K562 (cell line): ENCODE results near the gene ARHGAP9. TPM values are rescaled to one million over a fixed set of nuclear protein-coding genes. Genes with fewer than 3 reads are reported as not detected.

Experiments
- ARID3B ChIP-seq: fragments of 250-450 bp; sonication (Bioruptor Pico); IDR thresholded peaks from 2 replicates; pipeline ENCODE4 v1.4.0; 2020; ENCODE audit warnings: borderline replicate concordance
- CTCF ChIP-seq, 3 experiments: IDR thresholded peaks in 2 of 3; conservative IDR thresholded peaks in 1 of 3; 2 replicates each; pipeline ENCODE4 v1.5.1; 2011 to 2012; ENCODE audit warnings: low read length in 3 of 3, mild to moderate bottlenecking in 3 of 3, control low read depth in 2 of 3, improper control_type of control experiment in 1 of 3, inconsistent platforms in 1 of 3, low read depth in 1 of 3, mixed read lengths in 1 of 3, moderate library complexity in 1 of 3; ENCODE audit not compliant: insufficient read depth in 2 of 3
- ELK3 ChIP-seq: fragments of 450-650 bp; formaldehyde crosslinking; IDR thresholded peaks from 2 replicates; pipeline ENCODE4 v1.4.0; 2020; ENCODE audit warnings: mild to moderate bottlenecking
- ILK ChIP-seq: fragments of 450-650 bp; IDR thresholded peaks from 2 replicates; pipeline ENCODE4 v1.6.1; 2016; ENCODE audit warnings: missing genetic modification characterization, low read depth, mild to moderate bottlenecking, missing compliant biosample characterization, moderate library complexity, borderline replicate concordance
- KDM1A ChIP-seq, 2 experiments: fragments of 450-650 bp; IDR thresholded peaks; 2 replicates each; pipeline ENCODE4 v1.6.1; 2016; ENCODE audit warnings: mild to moderate bottlenecking in 2 of 2
- LCOR ChIP-seq: sonication (generic); formaldehyde crosslinking; IDR thresholded peaks from 2 replicates; pipeline ENCODE4 v1.8.0; 2022; ENCODE audit warnings: mild to moderate bottlenecking, missing genetic modification reagents
- MBD2 ChIP-seq: sonication (generic); IDR thresholded peaks from 2 replicates; pipeline ENCODE4 v1.6.1; 2016; ENCODE audit warnings: low read depth, borderline replicate concordance
- NFXL1 ChIP-seq: fragments of 450-650 bp; formaldehyde crosslinking; IDR thresholded peaks from 2 replicates; pipeline ENCODE4 v1.4.0; 2021; ENCODE audit warnings: mild to moderate bottlenecking
- RBM34 ChIP-seq: fragments of 200-400 bp; formaldehyde crosslinking; IDR thresholded peaks from 2 replicates; pipeline ENCODE4 v1.6.1; 2018; ENCODE audit warnings: low read length, borderline replicate concordance; ENCODE audit not compliant: insufficient read depth
- TCF3 ChIP-seq: sonication (generic); formaldehyde crosslinking; IDR thresholded peaks from 2 replicates; pipeline ENCODE4 v1.4.0; 2020; ENCODE audit warnings: mild to moderate bottlenecking, missing genetic modification reagents
- ZNF133 ChIP-seq: fragments of 250-450 bp; sonication (Bioruptor Pico); IDR thresholded peaks from 2 replicates; pipeline ENCODE4 v1.4.0; 2020; ENCODE audit warnings: mild to moderate bottlenecking
- ZNF134 ChIP-seq: fragments of 250-450 bp; sonication (Bioruptor Pico); conservative IDR thresholded peaks from 2 replicates; pipeline ENCODE4 v1.4.0; 2020
- ZNF592 ChIP-seq: fragments of 450-650 bp; IDR thresholded peaks from 2 replicates; pipeline ENCODE4 v1.6.1; 2017; ENCODE audit warnings: antibody characterized with exemption, mild to moderate bottlenecking
- ZNF79 ChIP-seq: fragments of 250-450 bp; sonication (Bioruptor Pico); IDR thresholded peaks from 2 replicates; pipeline ENCODE4 v1.4.0; 2020; ENCODE audit warnings: low read depth, mild to moderate bottlenecking, moderate library complexity
- polyA plus RNA-seq, 8 experiments: library from polyadenylated mRNA; depleted of rRNA in 4 of 8; stranded (reverse) in 5 of 8; unstranded in 3 of 8; fragments of >200 nt; fragmentation: Nextera tagmentation in 2 of 8; fragmentation: Illumina TruSeq in 1 of 8; extraction: Ambion mirVana in 2 of 8; extraction: Trizol in 1 of 8; gene quantifications; 2 replicates each; pipeline versions ENCODE4 v1.2.1 to v1.2.3, GENCODE V29; 2011 to 2014; ENCODE audit warnings: inconsistent platforms in 1 of 8, missing spikeins in 1 of 8
- total RNA-seq, 7 experiments: library from RNA; depleted of rRNA in 6 of 7; stranded (reverse); fragments of >200 nt in 6 of 7; fragmentation: Illumina TruSeq in 2 of 7; extraction: Trizol in 2 of 7; gene quantifications; 2 replicates each; pipeline versions ENCODE4 v1.2.1 to v1.2.3, GENCODE V29; 2011 to 2021; ENCODE audit warnings: low replicate concordance in 1 of 7

ARHGAP9 gene
- total and polyA plus RNA-seq, 9 of the 15 experiments (the other 6 are each of a cell fraction or from before 2014, with no cell fraction given) = 1.5 to 10.2 (median 5.1) TPM

GRCh38 chr12:57462251-57462911 is 17.3 kb downstream of the ARHGAP9 start (continued):
- TF ChIP-seq ELK3 (no peak), NFXL1 (CRISPR knock-in tag) (no peak), ZNF79 (CRISPR knock-in tag) (no peak), CTCF (IDR thresholded peaks at IDR 0.05 in 2 of 3, conservative IDR thresholded peaks at IDR 0.05 in 1 of 3; ENCODE audit: insufficient read depth in 2 of 3, low read depth in 1 of 3, low read length in 3 of 3) (peak; percentile 96 to 98 (median 97)), ARID3B (CRISPR knock-in tag) (no peak), ILK (no peak), LCOR (no peak; the same call in none of the 2 replicates), TCF3 (peak; percentile 49), ZNF592 (no peak), MBD2 (no peak), ZNF134 (CRISPR knock-in tag) (no peak), RBM34 (no peak), ZNF133 (CRISPR knock-in tag) (no peak), KDM1A (IDR thresholded peaks at IDR 0.05) (peak; percentile 38 to 73; a peak in 3 of 4 replicates)
